Measurements from ENCODE around the gene FUS. TPM values are rescaled to one million over a fixed set of nuclear protein-coding genes. Genes with fewer than 3 reads are reported as not detected.
"Not testable (repeated sequence)": the region's sequence is repeated elsewhere in the genome, so short reads cannot be mapped to it uniquely, and the experiment has no call there.

Gene FUS
- polyA plus RNA-seq, 3 donors from 2014 or later, result 73.4 to 169 (median 87.4) TPM

- DNase-seq, result no peak
- Mint-ChIP-seq H3K27me3 (ENCODE audit: low read depth in 3 of 3) (peaks cover 8 to 29% (median 9%) of the 10 kb centered on the region in 3 donors), H3K27ac (peak overlapping the region in 4 of 6 donors; percentile 24 to 73 (median 50)), H3K4me3 (no peak overlapping the region), H3K9me3 (peaks cover 0 to 2% (median 0%) of the 10 kb centered on the region in 6 donors), H3K36me3 (peaks cover 27 to 54% (median 36%) of the 10 kb centered on the region in 3 donors), H3K4me1 (peaks cover 61 to 83% of the 10 kb centered on the region in 2 donors)
These were observed 15.0 kb downstream of the FUS start for GRCh38 chr16:31194898-31195297.

- not testable (repeated sequence) for H3K4me3 Mint-ChIP-seq, H3K9me3 Mint-ChIP-seq, DNase-seq
- peaks cover 4 to 22% (median 9%) of the 10 kb centered on the region in 3 donors for H3K27me3 Mint-ChIP-seq (ENCODE audit: low read depth in 3 of 3)
- H3K27ac Mint-ChIP-seq, result peak overlapping the region in 3 of 6 donors; percentile 60 to 74 (median 74)
- peaks cover 61 to 82% of the 10 kb centered on the region in 2 donors for H3K4me1 Mint-ChIP-seq
- H3K36me3 Mint-ChIP-seq, result peaks cover 18 to 44% (median 27%) of the 10 kb centered on the region in 3 donors
These were observed 15.9 kb downstream of the FUS start for GRCh38 chr16:31195861-31196260.

GRCh38 chr16:31196324-31197088 is 16.6 kb downstream of the FUS start:
- DNase-seq, result no peak
- peaks cover 2 to 19% (median 15%) of the 10 kb centered on the region in 3 donors for H3K27me3 Mint-ChIP-seq (ENCODE audit: low read depth in 3 of 3)
- H3K4me3 Mint-ChIP-seq, result no peak overlapping the region
- peaks cover 65 to 82% of the 10 kb centered on the region in 2 donors for H3K4me1 Mint-ChIP-seq
- no peaks in the 10 kb centered on the region for H3K9me3 Mint-ChIP-seq
- H3K27ac Mint-ChIP-seq, result peak overlapping the region in 4 of 6 donors; percentile 55 to 74 (median 67)
- H3K36me3 Mint-ChIP-seq, result peaks cover 12 to 38% (median 23%) of the 10 kb centered on the region in 3 donors

- H3K4me3 Mint-ChIP-seq, result no peak overlapping the region
- peak overlapping the region; percentile 26 to 83 (median 78) for H3K27ac Mint-ChIP-seq
- peaks cover 65 to 79% of the 10 kb centered on the region in 2 donors for H3K4me1 Mint-ChIP-seq
- peaks cover 2 to 22% (median 21%) of the 10 kb centered on the region in 3 donors for H3K36me3 Mint-ChIP-seq
- no peak for DNase-seq
- H3K27me3 Mint-ChIP-seq (ENCODE audit: low read depth in 3 of 3), result peaks cover 5 to 16% (median 12%) of the 10 kb centered on the region in 3 donors
- no peaks in the 10 kb centered on the region for H3K9me3 Mint-ChIP-seq
These were observed 18.4 kb downstream of the FUS start for GRCh38 chr16:31198207-31198882.

GRCh38 chr16:31199430-31200041 is 19.6 kb downstream of the FUS start:
- DNase-seq, result no peak
- Mint-ChIP-seq H3K4me1 (peaks cover 65 to 74% of the 10 kb centered on the region in 2 donors), H3K27ac (peak overlapping the region; percentile 37 to 82 (median 62)), H3K27me3 (ENCODE audit: low read depth in 3 of 3) (peaks cover 4 to 16% (median 10%) of the 10 kb centered on the region in 3 donors), H3K36me3 (peaks cover 0 to 20% (median 16%) of the 10 kb centered on the region in 3 donors), H3K4me3 (peak overlapping the region; percentile 1 to 55 (median 40)), H3K9me3 (no peaks in the 10 kb centered on the region)

GRCh38 chr16:31200111-31200510 is 20.2 kb downstream of the FUS start:
- peak overlapping the region in 4 of 5 donors; percentile 11 to 55 (median 44) for H3K4me3 Mint-ChIP-seq
- H3K36me3 Mint-ChIP-seq, result peaks cover 0 to 15% (median 11%) of the 10 kb centered on the region in 3 donors
- H3K9me3 Mint-ChIP-seq, DNase-seq: not testable (repeated sequence)
- H3K27ac Mint-ChIP-seq, result peak overlapping the region; percentile 36 to 82 (median 62)
- H3K27me3 Mint-ChIP-seq (ENCODE audit: low read depth in 3 of 3), result peaks cover 4 to 16% (median 10%) of the 10 kb centered on the region in 3 donors
- peaks cover 59 to 68% of the 10 kb centered on the region in 2 donors for H3K4me1 Mint-ChIP-seq

GRCh38 chr16:31200821-31201568 is 21.1 kb downstream of the FUS start:
- Mint-ChIP-seq H3K27ac (peak overlapping the region; percentile 75 to 91 (median 86)), H3K9me3 (no peaks in the 10 kb centered on the region), H3K4me1 (peaks cover 58 to 65% of the 10 kb centered on the region in 2 donors), H3K36me3 (peaks cover 0 to 15% (median 8%) of the 10 kb centered on the region in 3 donors), H3K27me3 (ENCODE audit: low read depth in 3 of 3) (peaks cover 4 to 16% (median 10%) of the 10 kb centered on the region in 3 donors), H3K4me3 (peak overlapping the region; percentile 88 to 92 (median 91))
- DNase-seq, result no peak

GRCh38 chr16:31201582-31202413 is 21.9 kb downstream of the FUS start:
- H3K4me1 Mint-ChIP-seq, result peaks cover 51 to 57% of the 10 kb centered on the region in 2 donors
- peaks cover 4 to 11% (median 8%) of the 10 kb centered on the region in 3 donors for H3K27me3 Mint-ChIP-seq (ENCODE audit: low read depth in 3 of 3)
- H3K4me3 Mint-ChIP-seq, result peak overlapping the region; percentile 88 to 92 (median 91)
- peaks cover 0 to 12% (median 8%) of the 10 kb centered on the region in 3 donors for H3K36me3 Mint-ChIP-seq
- peak in 2 of 3 donors; percentile 52 to 57 for DNase-seq
- peak overlapping the region; percentile 75 to 91 (median 86) for H3K27ac Mint-ChIP-seq
- H3K9me3 Mint-ChIP-seq, result no peaks in the 10 kb centered on the region

- Mint-ChIP-seq H3K27me3 (ENCODE audit: low read depth in 3 of 3) (peaks cover 4 to 10% (median 8%) of the 10 kb centered on the region in 3 donors), H3K27ac (peak within 1 kb of the TSS; percentile 78 to 91 (median 87)), H3K4me3 (peak within 1 kb of the TSS; percentile 88 to 92 (median 91)), H3K9me3 (no peaks in the 10 kb centered on the region), H3K36me3 (peaks cover 0 to 9% (median 8%) of the 10 kb centered on the region in 3 donors), H3K4me1 (peaks cover 49 to 51% of the 10 kb centered on the region in 2 donors)
- DNase-seq, result peak in 1 of 3 donors; percentile 48
These were observed 22.8 kb downstream of the FUS start, which contains the start of gene PYCARD for GRCh38 chr16:31202414-31203375. Gene PYCARD, minus strand, starts transcription at chr16:31202760. Its CDS starts 70 bp downstream, at chr16:31202690.

- H3K4me3 Mint-ChIP-seq, result peak overlapping the region in 1 of 5 donors; percentile 5
- H3K27ac Mint-ChIP-seq, result peak overlapping the region in 2 of 6 donors; percentile 8 to 9
- H3K4me1 Mint-ChIP-seq, result peaks cover 27 to 28% of the 10 kb centered on the region in 2 donors
- H3K36me3 Mint-ChIP-seq, result no peaks in the 10 kb centered on the region
- H3K9me3 Mint-ChIP-seq, result no peaks in the 10 kb centered on the region
- DNase-seq, result no peak
- H3K27me3 Mint-ChIP-seq (ENCODE audit: low read depth in 3 of 3), result peaks cover 6% of the 10 kb centered on the region in 3 donors
These were observed 25.1 kb downstream of the FUS start for GRCh38 chr16:31204871-31205666.

All from immature natural killer cell (primary cell).